ENCODE measurements around the gene RBMX. TPM values are rescaled to one million over a fixed set of nuclear protein-coding genes. Genes with fewer than 3 reads are reported as not detected.
"Not testable (repeated sequence)": the region's sequence is repeated elsewhere in the genome, so short reads cannot be mapped to it uniquely, and the experiment has no call there.

The RBMX gene
- total RNA-seq, 5 donors from 2014 or later (not counting 1 experiment from before 2014, with no cell fraction given), result 203 to 281 (median 209) TPM

DNA sequence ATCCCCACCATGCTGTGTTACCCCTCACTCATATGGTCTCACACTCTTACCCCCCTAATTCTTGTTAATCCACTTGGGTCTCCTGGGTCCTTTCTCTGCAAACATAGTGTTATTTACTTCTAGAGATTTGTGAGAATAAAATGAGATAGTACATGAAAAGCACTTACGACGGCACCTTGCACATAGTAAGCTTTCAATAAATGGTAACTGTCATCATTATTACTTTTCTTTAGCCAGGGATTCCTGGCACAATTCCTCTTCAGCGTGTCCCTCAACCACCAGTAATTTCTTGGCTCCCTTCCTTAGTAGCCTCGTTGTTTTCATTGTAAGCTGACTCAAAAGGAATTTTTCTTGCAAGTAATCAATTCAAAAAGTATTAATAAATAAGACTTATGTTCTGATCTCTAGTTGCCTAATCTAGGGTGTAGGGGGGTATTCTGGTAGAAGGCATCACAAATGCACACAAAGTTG is 30.1 kb upstream of the RBMX start:
- Mint-ChIP-seq H3K4me3 (peak overlapping the region; percentile 86 to 95 (median 91)), H3K9me3 (no peaks in the 10 kb centered on the region), H3K36me3 (no peaks in the 10 kb centered on the region), H3K27me3 (no peaks in the 10 kb centered on the region), H3K4me1 (peaks cover 9 to 25% (median 20%) of the 10 kb centered on the region in 3 donors), H3K27ac (peak overlapping the region; percentile 86 to 87)
- H3K27me3 ChIP-seq (replicated peaks in 1 of 2; ENCODE audit: control insufficient read depth in 2 of 2, extremely low read depth in 1 of 2, insufficient read depth in 2 of 2, low read length in 1 of 2), result no peaks in the 10 kb centered on the region
- peak overlapping the region in 1 of 2 donors; percentile 70 for H3K4me3 ChIP-seq (ENCODE audit: control insufficient read depth in 1 of 2, extremely low read depth in 1 of 2, low read length in 1 of 2)
- ATAC-seq (replicated peaks in 1 of 4), result no peak
- no CpG with 5 or more reads among the region's 4 CpGs for WGBS (ENCODE audit: insufficient coverage)
- no peaks in the 10 kb centered on the region for H3K36me3 ChIP-seq (ENCODE audit: control insufficient read depth in 2 of 2, extremely low read depth in 1 of 2, insufficient read depth in 1 of 2, low read length in 1 of 2)
- ChIA-PET POLR2A (interaction anchor here (0.6 kb wide), 3 partner anchors 15 to 38 kb away, joined by 3 to 7 read pairs (median 3); no protein-coding TSS in a partner anchor), CTCF (no interaction called here)
- no peaks in the 10 kb centered on the region for H3K9me3 ChIP-seq
- peak overlapping the region; percentile 82 for H3K27ac ChIP-seq (ENCODE audit: low read length)
- DNase-seq, result no peak
- peaks cover 0 to 10% of the 10 kb centered on the region in 2 experiments for H3K4me1 ChIP-seq (ENCODE audit: control insufficient read depth in 1 of 2, extremely low read depth in 1 of 2, insufficient read depth in 2 of 2, low read length in 2 of 2)

DNA sequence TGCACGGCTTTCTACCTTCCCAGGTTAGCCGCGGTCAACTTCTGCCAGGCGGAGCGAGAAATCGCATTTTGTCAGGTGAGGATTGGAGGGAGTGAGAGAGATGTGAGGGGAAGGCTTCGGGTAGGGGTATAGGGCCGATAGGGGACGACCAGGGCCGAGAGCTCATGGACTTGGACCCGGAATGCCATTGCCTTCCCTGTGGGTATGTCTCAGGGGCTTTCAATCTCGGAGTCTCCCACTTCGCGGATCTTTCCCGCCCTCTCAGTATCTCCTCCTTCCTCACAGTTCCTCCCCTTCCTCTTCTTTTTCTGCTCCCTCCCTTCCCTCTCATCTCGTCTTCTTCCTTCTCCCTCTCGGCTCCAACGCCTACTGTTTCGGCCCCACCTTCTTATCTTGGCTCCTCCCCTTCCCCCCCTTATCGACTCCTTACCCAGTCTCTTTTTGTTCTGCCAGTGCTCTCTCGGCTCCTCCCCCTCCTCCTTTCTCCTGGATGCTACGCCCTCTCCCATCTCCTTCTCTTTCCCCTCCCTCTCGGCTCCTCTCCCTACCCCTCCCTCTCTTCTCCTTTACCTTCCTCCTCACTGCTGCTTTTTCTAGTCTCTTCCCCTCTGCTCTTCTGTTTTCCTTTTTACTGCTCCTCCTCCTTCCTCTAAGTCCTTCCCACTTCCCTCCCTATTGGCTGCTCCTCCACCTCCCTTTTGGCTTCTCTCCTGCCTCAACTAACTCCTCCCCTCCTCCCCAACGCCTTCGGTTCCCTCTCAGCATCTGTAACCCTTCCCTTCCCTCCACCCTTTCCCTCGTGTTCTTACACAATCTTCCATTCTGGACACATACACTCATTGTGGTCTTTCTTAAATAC is 29.4 kb upstream of the RBMX start:
- ChIA-PET CTCF (interaction anchor here in 1 of 2 donors (1.5 kb wide), 1 partner anchor 29 kb away, joined by 3 read pairs; the partner anchor contains the start of gene RBMX), POLR2A (interaction anchor here (1.0 to 1.5 kb wide), 2 partner anchors 29 to 30 kb away, joined by 5 to 9 read pairs; partner anchors contain the start of gene RBMX (in 2 of the 2))
- H3K27ac ChIP-seq (ENCODE audit: low read length), result peak overlapping the region; percentile 82
- DNase-seq (peak in 34 of 35 experiments; percentile 3 to 76 (median 36)), ATAC-seq (replicated peaks in 1 of 4) (peak; percentile 68 to 75 (median 70))
- no peaks in the 10 kb centered on the region for H3K36me3 ChIP-seq (ENCODE audit: control insufficient read depth in 2 of 2, extremely low read depth in 1 of 2, insufficient read depth in 1 of 2, low read length in 1 of 2)
- H3K4me3 ChIP-seq (ENCODE audit: control insufficient read depth in 1 of 2, extremely low read depth in 1 of 2, low read length in 1 of 2), result peak overlapping the region; percentile 70 to 86
- 0% methylated on average over 13 of the region's 26 CpGs for WGBS (ENCODE audit: insufficient coverage)
- Mint-ChIP-seq H3K4me3 (peak overlapping the region; percentile 86 to 95 (median 91)), H3K27me3 (no peaks in the 10 kb centered on the region), H3K4me1 (peaks cover 9 to 25% (median 20%) of the 10 kb centered on the region in 3 donors), H3K27ac (peak overlapping the region; percentile 86 to 87), H3K36me3 (no peaks in the 10 kb centered on the region), H3K9me3 (no peaks in the 10 kb centered on the region)
- H3K4me1 ChIP-seq (ENCODE audit: control insufficient read depth in 1 of 2, extremely low read depth in 1 of 2, insufficient read depth in 2 of 2, low read length in 2 of 2), result peaks cover 0 to 10% of the 10 kb centered on the region in 2 experiments
- no peaks in the 10 kb centered on the region for H3K27me3 ChIP-seq (replicated peaks in 1 of 2; ENCODE audit: control insufficient read depth in 2 of 2, extremely low read depth in 1 of 2, insufficient read depth in 2 of 2, low read length in 1 of 2)
- no peaks in the 10 kb centered on the region for H3K9me3 ChIP-seq

DNA sequence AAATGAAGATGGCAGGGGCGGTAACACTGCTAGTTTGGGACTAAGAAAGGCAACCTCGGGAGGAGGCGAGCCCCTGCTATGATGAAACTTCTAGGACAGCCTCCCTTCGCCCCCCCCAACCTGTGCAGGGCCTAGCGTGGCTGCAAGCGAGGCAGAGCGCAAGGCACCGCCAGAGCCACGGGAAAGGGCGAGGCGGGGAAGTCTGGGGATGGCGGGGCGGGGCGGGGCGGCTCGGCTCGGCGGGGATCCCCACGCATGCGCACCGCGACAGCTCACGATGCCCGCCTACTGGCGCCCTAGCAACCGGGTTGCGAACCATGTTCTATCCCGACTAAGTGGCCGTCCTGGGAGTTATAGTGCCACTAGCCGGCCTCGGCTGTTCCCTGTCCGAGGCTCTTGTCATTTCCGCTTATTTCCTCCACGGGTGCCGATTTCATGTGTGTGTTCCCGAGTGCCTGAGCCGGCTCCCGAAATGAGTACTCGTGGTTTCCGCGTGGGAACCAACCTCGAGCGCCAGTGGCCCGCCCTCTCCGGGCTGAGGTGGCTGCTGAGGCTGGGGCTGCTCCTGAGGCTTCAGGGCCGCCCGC is 28.7 kb upstream of the RBMX start:
- no peaks in the 10 kb centered on the region for H3K27me3 Mint-ChIP-seq
- Histone ChIP-seq H3K27me3 (replicated peaks in 1 of 2; ENCODE audit: control insufficient read depth in 2 of 2, extremely low read depth in 1 of 2, insufficient read depth in 2 of 2, low read length in 1 of 2) (no peaks in the 10 kb centered on the region), H3K27ac (ENCODE audit: low read length) (peak overlapping the region; percentile 82), H3K9me3 (no peaks in the 10 kb centered on the region), H3K36me3 (ENCODE audit: control insufficient read depth in 2 of 2, extremely low read depth in 1 of 2, insufficient read depth in 1 of 2, low read length in 1 of 2) (no peaks in the 10 kb centered on the region), H3K4me1 (ENCODE audit: control insufficient read depth in 1 of 2, extremely low read depth in 1 of 2, insufficient read depth in 2 of 2, low read length in 2 of 2) (peaks cover 0 to 10% of the 10 kb centered on the region in 2 experiments), H3K4me3 (ENCODE audit: control insufficient read depth in 1 of 2, extremely low read depth in 1 of 2, low read length in 1 of 2) (peak overlapping the region; percentile 70 to 86)
- no peaks in the 10 kb centered on the region for H3K36me3 Mint-ChIP-seq
- peak overlapping the region; percentile 85 to 88 for H3K27ac Mint-ChIP-seq
- H3K4me1 Mint-ChIP-seq, result peaks cover 9 to 25% (median 20%) of the 10 kb centered on the region in 3 donors
- H3K9me3 Mint-ChIP-seq, result no peaks in the 10 kb centered on the region
- under 1% methylated on average over 28 of the region's 47 CpGs for WGBS (ENCODE audit: insufficient coverage)
- ChIA-PET POLR2A (interaction anchor here (0.7 to 1.5 kb wide), 3 partner anchors 29 to 295 kb away, joined by 5 to 9 read pairs (median 5); partner anchors contain the start of gene RBMX (in 2 of the 2)), CTCF (interaction anchor here (0.6 to 1.5 kb wide), 2 partner anchors 9 to 29 kb away, joined by 3 read pairs; partner anchors contain the start of gene RBMX (in 1 of the 2))
- peak; percentile 46 to 86 (median 67) for DNase-seq
- H3K4me3 Mint-ChIP-seq, result peak overlapping the region; percentile 86 to 95 (median 91)
- peak; percentile 80 to 82 (median 81) for ATAC-seq (replicated peaks in 1 of 4)

GRCh38 chrX:136907621-136908020 is 27.1 kb upstream of the RBMX start:
- no peak overlapping the region for H3K27ac ChIP-seq (ENCODE audit: low read length)
- ChIA-PET POLR2A (interaction anchor here (0.6 to 1.0 kb wide), 2 partner anchors 29 to 330 kb away, joined by 3 read pairs; no protein-coding TSS in a partner anchor), CTCF (no interaction called here)
- DNase-seq, result no peak
- H3K27me3 ChIP-seq (replicated peaks in 1 of 2; ENCODE audit: control insufficient read depth in 2 of 2, extremely low read depth in 1 of 2, insufficient read depth in 2 of 2, low read length in 1 of 2), result no peaks in the 10 kb centered on the region
- no peaks in the 10 kb centered on the region for H3K9me3 ChIP-seq
- no peak overlapping the region for H3K4me3 ChIP-seq (ENCODE audit: control insufficient read depth in 1 of 2, extremely low read depth in 1 of 2, low read length in 1 of 2)
- no peak overlapping the region for H3K4me3 Mint-ChIP-seq
- no peaks in the 10 kb centered on the region for H3K36me3 Mint-ChIP-seq
- H3K9me3 Mint-ChIP-seq, result no peaks in the 10 kb centered on the region
- ATAC-seq (replicated peaks in 1 of 4), result no peak
- H3K4me1 ChIP-seq (ENCODE audit: control insufficient read depth in 1 of 2, extremely low read depth in 1 of 2, insufficient read depth in 2 of 2, low read length in 2 of 2), result peaks cover 0 to 10% of the 10 kb centered on the region in 2 experiments
- no peak overlapping the region for H3K27ac Mint-ChIP-seq
- H3K36me3 ChIP-seq (ENCODE audit: control insufficient read depth in 2 of 2, extremely low read depth in 1 of 2, insufficient read depth in 1 of 2, low read length in 1 of 2), result no peaks in the 10 kb centered on the region
- peaks cover 9 to 25% (median 20%) of the 10 kb centered on the region in 3 donors for H3K4me1 Mint-ChIP-seq
- no peaks in the 10 kb centered on the region for H3K27me3 Mint-ChIP-seq
- WGBS (ENCODE audit: insufficient coverage), result 87% methylated on average over 3 of the region's 11 CpGs

- ATAC-seq (replicated peaks in 1 of 4) (no peak), DNase-seq (no peak)
- H3K4me1 Mint-ChIP-seq, result peaks cover 9 to 25% (median 20%) of the 10 kb centered on the region in 3 donors
- H3K9me3 Mint-ChIP-seq, result no peaks in the 10 kb centered on the region
- Histone ChIP-seq H3K27ac (ENCODE audit: low read length) (no peak overlapping the region), H3K36me3 (ENCODE audit: control insufficient read depth in 2 of 2, extremely low read depth in 1 of 2, insufficient read depth in 1 of 2, low read length in 1 of 2) (no peaks in the 10 kb centered on the region), H3K4me3 (ENCODE audit: control insufficient read depth in 1 of 2, extremely low read depth in 1 of 2, low read length in 1 of 2) (no peak overlapping the region), H3K9me3 (no peaks in the 10 kb centered on the region), H3K4me1 (ENCODE audit: control insufficient read depth in 1 of 2, extremely low read depth in 1 of 2, insufficient read depth in 2 of 2, low read length in 2 of 2) (peaks cover 0 to 10% of the 10 kb centered on the region in 2 experiments), H3K27me3 (replicated peaks in 1 of 2; ENCODE audit: control insufficient read depth in 2 of 2, extremely low read depth in 1 of 2, insufficient read depth in 2 of 2, low read length in 1 of 2) (no peaks in the 10 kb centered on the region)
- no peaks in the 10 kb centered on the region for H3K36me3 Mint-ChIP-seq
- H3K4me3 Mint-ChIP-seq, result no peak overlapping the region
- ChIA-PET CTCF (no interaction called here), POLR2A (interaction anchor here (0.6 to 1.0 kb wide), 2 partner anchors 28 to 330 kb away, joined by 3 read pairs; no protein-coding TSS in a partner anchor)
- peaks cover 0 to 4% of the 10 kb centered on the region in 2 donors for H3K27me3 Mint-ChIP-seq
- no peak overlapping the region for H3K27ac Mint-ChIP-seq
- 91% methylated on average over 8 of the region's 14 CpGs for WGBS (ENCODE audit: insufficient coverage)
Observed at GRCh38 chrX:136906921-136907510, 26.5 kb upstream of the RBMX start.

GRCh38 chrX:136904067-136904466 is 23.5 kb upstream of the RBMX start:
- H3K4me3 ChIP-seq (ENCODE audit: control insufficient read depth in 1 of 2, extremely low read depth in 1 of 2, low read length in 1 of 2); POLR2A ChIA-PET; H3K27ac ChIP-seq (ENCODE audit: low read length); H3K36me3 Mint-ChIP-seq; H3K4me1 ChIP-seq (ENCODE audit: control insufficient read depth in 1 of 2, extremely low read depth in 1 of 2, insufficient read depth in 2 of 2, low read length in 2 of 2); H3K27me3 Mint-ChIP-seq; DNase-seq; ATAC-seq (replicated peaks in 1 of 4); H3K9me3 Mint-ChIP-seq; H3K27ac Mint-ChIP-seq; H3K36me3 ChIP-seq (ENCODE audit: control insufficient read depth in 2 of 2, extremely low read depth in 1 of 2, insufficient read depth in 1 of 2, low read length in 1 of 2); CTCF ChIA-PET; H3K4me3 Mint-ChIP-seq; H3K9me3 ChIP-seq; H3K27me3 ChIP-seq (replicated peaks in 1 of 2; ENCODE audit: control insufficient read depth in 2 of 2, extremely low read depth in 1 of 2, insufficient read depth in 2 of 2, low read length in 1 of 2); H3K4me1 Mint-ChIP-seq: not testable (repeated sequence)
- no CpG with 5 or more reads among the region's 4 CpGs for WGBS (ENCODE audit: insufficient coverage)

All from T-cell (primary cell).